Measurements from ENCODE around the gene SLC12A8.

The SLC12A8 gene

DNA sequence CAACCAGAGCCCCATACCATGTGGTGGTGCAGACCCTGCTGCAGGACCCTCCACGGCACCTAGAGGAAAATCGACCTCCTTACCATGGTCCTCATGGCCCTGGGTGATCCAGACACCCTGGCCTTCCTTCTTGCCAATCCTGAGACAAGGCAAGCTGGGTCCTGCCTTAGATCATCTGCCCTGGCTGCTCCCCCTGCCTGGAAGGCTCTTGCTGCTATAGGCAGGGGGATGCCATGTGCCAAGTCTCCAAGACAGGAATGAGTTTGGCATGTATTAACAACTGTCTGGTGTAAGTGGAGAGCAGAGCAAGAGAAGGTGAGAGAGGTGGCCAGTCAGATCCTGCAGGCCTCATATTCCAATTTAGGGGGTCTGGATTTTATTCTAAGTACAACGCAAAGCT lies 164.3 kb downstream of the SLC12A8 start:
- no peak for DNase-seq (ENCODE audit: low read depth)
- no peak for TF ChIP-seq MAX (IDR thresholded peaks at IDR 0.05; ENCODE audit: low read depth, low read length)
- TF ChIP-seq, protein P1, sequence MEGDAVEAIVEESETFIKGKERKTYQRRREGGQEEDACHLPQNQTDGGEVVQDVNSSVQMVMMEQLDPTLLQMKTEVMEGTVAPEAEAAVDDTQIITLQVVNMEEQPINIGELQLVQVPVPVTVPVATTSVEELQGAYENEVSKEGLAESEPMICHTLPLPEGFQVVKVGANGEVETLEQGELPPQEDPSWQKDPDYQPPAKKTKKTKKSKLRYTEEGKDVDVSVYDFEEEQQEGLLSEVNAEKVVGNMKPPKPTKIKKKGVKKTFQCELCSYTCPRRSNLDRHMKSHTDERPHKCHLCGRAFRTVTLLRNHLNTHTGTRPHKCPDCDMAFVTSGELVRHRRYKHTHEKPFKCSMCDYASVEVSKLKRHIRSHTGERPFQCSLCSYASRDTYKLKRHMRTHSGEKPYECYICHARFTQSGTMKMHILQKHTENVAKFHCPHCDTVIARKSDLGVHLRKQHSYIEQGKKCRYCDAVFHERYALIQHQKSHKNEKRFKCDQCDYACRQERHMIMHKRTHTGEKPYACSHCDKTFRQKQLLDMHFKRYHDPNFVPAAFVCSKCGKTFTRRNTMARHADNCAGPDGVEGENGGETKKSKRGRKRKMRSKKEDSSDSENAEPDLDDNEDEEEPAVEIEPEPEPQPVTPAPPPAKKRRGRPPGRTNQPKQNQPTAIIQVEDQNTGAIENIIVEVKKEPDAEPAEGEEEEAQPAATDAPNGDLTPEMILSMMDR (IDR thresholded peaks at IDR 0.05; ENCODE audit: low read depth, low read length), result no peak
- TF ChIP-seq MYC (IDR thresholded peaks at IDR 0.05; ENCODE audit: low read depth, low read length), result no peak
- TF ChIP-seq POLR2A (IDR thresholded peaks at IDR 0.05; ENCODE audit: extremely low read depth, insufficient read length), result no peak
- H3K4me3 ChIP-seq (ENCODE audit: low read depth, low read length), result no peak overlapping the region

GRCh38 chr3:125045965-125046364 lies 166.6 kb downstream of the SLC12A8 start:
- TF ChIP-seq, protein P1 (IDR thresholded peaks at IDR 0.05; ENCODE audit: low read depth, low read length), result no peak
- TF ChIP-seq MYC (IDR thresholded peaks at IDR 0.05; ENCODE audit: low read depth, low read length) (no peak), POLR2A (IDR thresholded peaks at IDR 0.05; ENCODE audit: extremely low read depth, insufficient read length) (no peak), MAX (IDR thresholded peaks at IDR 0.05; ENCODE audit: low read depth, low read length) (no peak)
- no peak overlapping the region for H3K4me3 ChIP-seq (ENCODE audit: low read depth, low read length)
- no peak for DNase-seq (ENCODE audit: low read depth)

GRCh38 chr3:125045194-125045593 lies 167.4 kb downstream of the SLC12A8 start:
- H3K4me3 ChIP-seq (ENCODE audit: low read depth, low read length), result no peak overlapping the region
- TF ChIP-seq MAX (IDR thresholded peaks at IDR 0.05; ENCODE audit: low read depth, low read length) (no peak), MYC (IDR thresholded peaks at IDR 0.05; ENCODE audit: low read depth, low read length) (no peak), POLR2A (IDR thresholded peaks at IDR 0.05; ENCODE audit: extremely low read depth, insufficient read length) (no peak)
- TF ChIP-seq, protein P1 (IDR thresholded peaks at IDR 0.05; ENCODE audit: low read depth, low read length), result no peak
- DNase-seq (ENCODE audit: low read depth), result no peak

- TF ChIP-seq, protein P1 (IDR thresholded peaks at IDR 0.05; ENCODE audit: low read depth, low read length), result no peak
- TF ChIP-seq MYC (IDR thresholded peaks at IDR 0.05; ENCODE audit: low read depth, low read length) (no peak), MAX (IDR thresholded peaks at IDR 0.05; ENCODE audit: low read depth, low read length) (no peak), POLR2A (IDR thresholded peaks at IDR 0.05; ENCODE audit: extremely low read depth, insufficient read length) (no peak)
- H3K4me3 ChIP-seq (ENCODE audit: low read depth, low read length), result no peak overlapping the region
- no peak for DNase-seq (ENCODE audit: low read depth)
Measured at GRCh38 chr3:125043599-125044151, 168.9 kb downstream of the SLC12A8 start.

DNA sequence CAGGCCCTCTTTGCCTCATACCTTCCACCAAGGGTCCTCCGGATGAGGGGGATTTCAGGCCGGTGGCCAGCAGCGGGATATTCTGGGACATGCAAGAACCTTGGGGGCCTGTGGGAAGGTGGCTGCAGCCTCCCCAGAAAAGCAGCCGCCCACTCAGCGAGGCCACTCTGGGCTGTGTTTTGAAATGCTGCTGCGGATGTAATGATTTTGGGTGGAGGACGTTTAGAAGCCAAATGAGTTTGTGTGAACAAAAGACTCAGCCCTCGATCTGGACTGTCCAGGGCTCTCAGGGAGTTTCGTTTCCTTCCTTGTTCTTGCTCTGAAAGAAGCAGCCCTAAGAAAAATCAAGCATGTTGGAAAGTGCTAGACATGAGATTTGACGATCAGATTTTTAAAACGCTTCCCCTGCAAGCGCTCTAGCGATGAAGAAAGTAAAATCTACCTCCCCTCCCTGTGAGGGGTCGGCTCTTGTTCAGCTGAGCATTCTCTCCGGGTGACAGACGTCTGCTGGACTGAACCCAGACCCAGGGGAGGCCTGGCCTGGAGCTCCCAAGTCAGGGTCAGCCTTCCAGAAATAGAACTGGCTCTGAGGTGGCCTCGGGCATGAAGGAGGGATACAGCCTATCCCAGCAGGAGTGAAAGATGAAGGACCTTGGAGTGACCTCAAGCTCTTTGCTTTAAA lies 169.7 kb downstream of the SLC12A8 start:
- DNase-seq (ENCODE audit: low read depth), result no peak
- TF ChIP-seq, protein P1 (IDR thresholded peaks at IDR 0.05; ENCODE audit: low read depth, low read length), result no peak
- TF ChIP-seq POLR2A (IDR thresholded peaks at IDR 0.05; ENCODE audit: extremely low read depth, insufficient read length), result no peak
- no peak for TF ChIP-seq MAX (IDR thresholded peaks at IDR 0.05; ENCODE audit: low read depth, low read length)
- TF ChIP-seq MYC (IDR thresholded peaks at IDR 0.05; ENCODE audit: low read depth, low read length), result no peak
- no peak overlapping the region for H3K4me3 ChIP-seq (ENCODE audit: low read depth, low read length)
